Panc1 (cell line): ENCODE data around the gene PDCD1. TPM values are rescaled to one million over a fixed set of nuclear protein-coding genes. Genes with fewer than 3 reads are reported as not detected.

ENCODE experiments used
- ATAC-seq: fragments of 200-7000 bp; cut with Tn5 transposase; 2 replicates; pipeline ENCODE4 v1.9.1; 2020; ENCODE audit warnings: mild to moderate bottlenecking, moderate library complexity
- BruUV-seq: library from RNA; stranded (reverse); fragments of 400-500 nt; replicated peaks from 2 replicates; lab custom pipeline; 2021; lab: Mats Ljungman, UMichigan
- CTCF ChIA-PET: fragments of 300-600 bp; sonication (Branson Sonifier 250); formaldehyde crosslinking; loops from one replicate; lab custom pipeline; 2022; ENCODE audit warnings: antibody characterized with exemption; lab: Charles Lee
- POLR2A ChIA-PET: fragments of 300-600 bp; sonication (Branson Sonifier 250); formaldehyde crosslinking; loops from one replicate; lab custom pipeline; 2022; ENCODE audit warnings: antibody characterized with exemption; lab: Charles Lee
- DNase-seq: peaks from one replicate; pipeline ENCODE4 v3.0.0-alpha.2; 2010; ENCODE audit warnings: low read depth, low spot score
- H3K27ac ChIP-seq: 2 replicates; pipeline ENCODE4 v1.5.1; 2011; ENCODE audit warnings: mild to moderate bottlenecking, low read length, inconsistent platforms
- H3K27me3 ChIP-seq: fragments of 200-500 bp; sonication (Bioruptor generic); 2 replicates; pipeline ENCODE4 v1.6.0; 2014; ENCODE audit warnings: low read length, inconsistent platforms; ENCODE audit not compliant: control insufficient read depth, insufficient read depth
- H3K36me3 ChIP-seq: fragments of 200-500 bp; sonication (Bioruptor generic); 2 replicates; pipeline ENCODE4 v1.5.1; 2014; ENCODE audit warnings: inconsistent platforms, mild to moderate bottlenecking, low read length, moderate library complexity; ENCODE audit not compliant: control insufficient read depth, insufficient read depth
- H3K4me1 ChIP-seq: 2 replicates; pipeline ENCODE4 v1.5.1; 2011; ENCODE audit warnings: inconsistent platforms, mild to moderate bottlenecking, low read length, moderate library complexity; ENCODE audit not compliant: control insufficient read depth, insufficient read depth
- H3K4me3 ChIP-seq, 2 experiments: 2 replicates each; pipeline ENCODE4 v1.5.1; 2011 to 2012; ENCODE audit warnings: low read depth in 2 of 2, low read length in 2 of 2, mild to moderate bottlenecking in 2 of 2, inconsistent platforms in 1 of 2, moderate library complexity in 1 of 2
- H3K9me3 ChIP-seq: fragments of 200-500 bp; sonication (Bioruptor generic); 2 replicates; pipeline ENCODE4 v1.5.1; 2014; ENCODE audit warnings: low read depth, mild to moderate bottlenecking, inconsistent platforms, low read length, moderate library complexity; ENCODE audit not compliant: control insufficient read depth, insufficient read depth
- CTCF ChIP-seq: fragments of 450-650 bp; IDR thresholded peaks from 2 replicates; pipeline ENCODE4 v1.5.1; 2017; ENCODE audit warnings: mild to moderate bottlenecking
- POLR2AphosphoS5 ChIP-seq: IDR thresholded peaks from 2 replicates; pipeline ENCODE4 v1.6.1; 2012; ENCODE audit warnings: mild to moderate bottlenecking, low read depth, low read length, moderate library complexity
- REST ChIP-seq, 2 experiments: IDR thresholded peaks; 2 replicates each; pipeline ENCODE4 v1.6.1; 2011 to 2012; ENCODE audit warnings: low read depth in 2 of 2, control low read depth in 1 of 2, low read length in 1 of 2, mild to moderate bottlenecking in 1 of 2, moderate library complexity in 1 of 2; ENCODE audit not compliant: insufficient read depth in 1 of 2
- SIN3A ChIP-seq: IDR thresholded peaks from 2 replicates; pipeline ENCODE4 v1.6.1; 2012; ENCODE audit warnings: low read depth, mild to moderate bottlenecking, low read length, moderate library complexity, borderline replicate concordance; ENCODE audit not compliant: insufficient read depth
- TCF7L2 ChIP-seq: IDR thresholded peaks from 2 replicates; pipeline ENCODE4 v1.6.1; 2011; ENCODE audit warnings: mild to moderate bottlenecking, low read depth, low read length, inconsistent platforms
- in situ Hi-C: cut with HindIII; loops from 2 replicates; pipeline ENCODE4 v1.10.0; 2016; ENCODE audit warnings: low sequenced_read_pairs, low pct_unique_long_range_greater_than_20kb
- intact Hi-C: fragments of 100-400 bp; cut with micrococcal nuclease; formaldehyde crosslinking; loops from one replicate; pipeline ENCODE4 v1.10.0; 2022; ENCODE audit not compliant: unreplicated experiment
- total RNA-seq: library from RNA; stranded (reverse); gene quantifications from one replicate; pipeline ENCODE4 v1.2.1, GENCODE V29; 2021; ENCODE audit not compliant: unreplicated experiment

Gene PDCD1
- total RNA-seq, 1 experiment from 2014 or later, result 0.15 TPM

- TF ChIP-seq SIN3A (no peak), CTCF (no peak), REST (IDR thresholded peaks at IDR 0.05; ENCODE audit: insufficient read depth in 1 of 2, low read depth in 2 of 2, low read length in 1 of 2) (no peak), POLR2AphosphoS5 (no peak), TCF7L2 (no peak)
- no TSS peak for BruUV-seq
- no peak for ATAC-seq
- Histone ChIP-seq H3K27ac (no peak overlapping the region), H3K36me3 (no peaks in the 10 kb centered on the region), H3K4me1 (peaks cover 9% of the 10 kb centered on the region; the same call in 1 of the 2 replicates), H3K9me3 (no peaks in the 10 kb centered on the region), H3K27me3 (no peaks in the 10 kb centered on the region), H3K4me3 (no peak overlapping the region)
- intact Hi-C loops (loop anchor here (10.0 kb wide), 1 partner anchor 137 kb away; the partner anchor contains the start of gene D2HGDH), in situ Hi-C loops (no loop called here)
- no peak for DNase-seq
- CTCF ChIA-PET, result no interaction called here
- POLR2A ChIA-PET, result interaction anchor here (0.6 kb wide), 1 partner anchor 173 kb away, joined by 3 read pairs; no protein-coding TSS in a partner anchor
Measured at GRCh38 chr2:241871538-241872312, 13.0 kb upstream of the PDCD1 start.

GRCh38 chr2:241870611-241871537, 12.2 kb upstream of the PDCD1 start:
- ChIA-PET CTCF (no interaction called here), POLR2A (no interaction called here)
- Histone ChIP-seq H3K36me3 (no peaks in the 10 kb centered on the region), H3K9me3 (no peaks in the 10 kb centered on the region), H3K27ac (no peak overlapping the region), H3K4me1 (peaks cover 9% of the 10 kb centered on the region; the same call in 1 of the 2 replicates), H3K4me3 (no peak overlapping the region), H3K27me3 (no peaks in the 10 kb centered on the region)
- intact Hi-C loops (loop anchor here (10.0 kb wide), 1 partner anchor 136 kb away; the partner anchor contains the start of gene D2HGDH), in situ Hi-C loops (no loop called here)
- DNase-seq (no peak), ATAC-seq (no peak)
- BruUV-seq, result no TSS peak
- TF ChIP-seq TCF7L2, result no peak
- TF ChIP-seq SIN3A, result no peak
- no peak for TF ChIP-seq POLR2AphosphoS5
- TF ChIP-seq REST (IDR thresholded peaks at IDR 0.05; ENCODE audit: insufficient read depth in 1 of 2, low read depth in 2 of 2, low read length in 1 of 2), result no peak
- no peak for TF ChIP-seq CTCF
